ENCODE measurements around the gene POP4. TPM values are rescaled to one million over a fixed set of nuclear protein-coding genes. Genes with fewer than 3 reads are reported as not detected.

Gene POP4
- total and polyA plus RNA-seq, 9 of the 15 experiments (the other 6 are each of a cell fraction or from before 2014, with no cell fraction given), result 42.1 to 128 (median 99.0) TPM

DNA sequence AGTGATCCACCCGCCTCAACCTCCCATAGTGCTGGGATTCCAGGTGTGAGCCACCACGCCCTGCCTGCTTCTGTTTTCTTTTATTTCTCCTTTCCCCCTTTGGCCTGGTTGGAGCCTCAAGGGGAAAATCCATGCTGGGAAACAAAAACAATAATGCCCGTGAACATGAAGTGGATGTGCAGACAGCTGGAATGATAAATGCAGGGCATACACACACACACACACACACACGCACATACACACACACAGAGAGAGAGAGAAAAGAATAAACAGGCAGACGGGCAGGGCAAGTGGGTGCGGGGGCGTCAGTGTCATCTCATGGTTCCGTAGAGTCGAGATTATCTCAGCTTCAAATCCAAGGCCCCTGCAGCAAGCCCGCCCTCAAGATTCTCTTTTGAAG lies 54.8 kb downstream of the POP4 start (continued):
- TF ChIP-seq, protein P1, sequence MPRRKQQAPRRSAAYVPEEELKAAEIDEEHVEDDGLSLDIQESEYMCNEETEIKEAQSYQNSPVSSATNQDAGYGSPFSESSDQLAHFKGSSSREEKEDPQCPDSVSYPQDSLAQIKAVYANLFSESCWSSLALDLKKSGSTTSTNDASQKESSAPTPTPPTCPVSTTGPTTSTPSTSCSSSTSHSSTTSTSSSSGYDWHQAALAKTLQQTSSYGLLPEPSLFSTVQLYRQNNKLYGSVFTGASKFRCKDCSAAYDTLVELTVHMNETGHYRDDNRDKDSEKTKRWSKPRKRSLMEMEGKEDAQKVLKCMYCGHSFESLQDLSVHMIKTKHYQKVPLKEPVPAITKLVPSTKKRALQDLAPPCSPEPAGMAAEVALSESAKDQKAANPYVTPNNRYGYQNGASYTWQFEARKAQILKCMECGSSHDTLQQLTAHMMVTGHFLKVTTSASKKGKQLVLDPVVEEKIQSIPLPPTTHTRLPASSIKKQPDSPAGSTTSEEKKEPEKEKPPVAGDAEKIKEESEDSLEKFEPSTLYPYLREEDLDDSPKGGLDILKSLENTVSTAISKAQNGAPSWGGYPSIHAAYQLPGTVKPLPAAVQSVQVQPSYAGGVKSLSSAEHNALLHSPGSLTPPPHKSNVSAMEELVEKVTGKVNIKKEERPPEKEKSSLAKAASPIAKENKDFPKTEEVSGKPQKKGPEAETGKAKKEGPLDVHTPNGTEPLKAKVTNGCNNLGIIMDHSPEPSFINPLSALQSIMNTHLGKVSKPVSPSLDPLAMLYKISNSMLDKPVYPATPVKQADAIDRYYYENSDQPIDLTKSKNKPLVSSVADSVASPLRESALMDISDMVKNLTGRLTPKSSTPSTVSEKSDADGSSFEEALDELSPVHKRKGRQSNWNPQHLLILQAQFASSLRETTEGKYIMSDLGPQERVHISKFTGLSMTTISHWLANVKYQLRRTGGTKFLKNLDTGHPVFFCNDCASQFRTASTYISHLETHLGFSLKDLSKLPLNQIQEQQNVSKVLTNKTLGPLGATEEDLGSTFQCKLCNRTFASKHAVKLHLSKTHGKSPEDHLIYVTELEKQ (CRISPR knock-in tag; IDR thresholded peaks at IDR 0.05), result no peak
- peak in 1 of 2 experiments; percentile 59; a peak in 1 of 4 replicates for TF ChIP-seq ARNT (IDR thresholded peaks at IDR 0.05)
- TF ChIP-seq ZNF586 (CRISPR knock-in tag; conservative IDR thresholded peaks at IDR 0.05), result no peak
- no peak for TF ChIP-seq ZNF76 (CRISPR knock-in tag; IDR thresholded peaks at IDR 0.05; ENCODE audit: borderline replicate concordance)
- no peak for TF ChIP-seq POLR2G (IDR thresholded peaks at IDR 0.05; ENCODE audit: low read depth, low read length)
- TF ChIP-seq ZNF24 (IDR thresholded peaks at IDR 0.05), result no peak
- TF ChIP-seq ZNF175 (CRISPR knock-in tag; IDR thresholded peaks at IDR 0.05; ENCODE audit: low read depth), result peak; percentile 55; the same call in 1 of the 2 replicates
- TF ChIP-seq PHB (CRISPR knock-in tag; IDR thresholded peaks at IDR 0.05), result no peak
- peak; percentile 59; the same call in 1 of the 2 replicates for TF ChIP-seq SMARCA4 (IDR thresholded peaks at IDR 0.05)
- no peak for TF ChIP-seq KAT8 (IDR thresholded peaks at IDR 0.05; ENCODE audit: low read depth)
- TF ChIP-seq ZNF354B (CRISPR knock-in tag; IDR thresholded peaks at IDR 0.05), result no peak
- no peak for TF ChIP-seq TGIF2 (CRISPR knock-in tag; IDR thresholded peaks at IDR 0.05)
- TF ChIP-seq ZBED1 (IDR thresholded peaks at IDR 0.05), result no peak
- TF ChIP-seq, protein P2, sequence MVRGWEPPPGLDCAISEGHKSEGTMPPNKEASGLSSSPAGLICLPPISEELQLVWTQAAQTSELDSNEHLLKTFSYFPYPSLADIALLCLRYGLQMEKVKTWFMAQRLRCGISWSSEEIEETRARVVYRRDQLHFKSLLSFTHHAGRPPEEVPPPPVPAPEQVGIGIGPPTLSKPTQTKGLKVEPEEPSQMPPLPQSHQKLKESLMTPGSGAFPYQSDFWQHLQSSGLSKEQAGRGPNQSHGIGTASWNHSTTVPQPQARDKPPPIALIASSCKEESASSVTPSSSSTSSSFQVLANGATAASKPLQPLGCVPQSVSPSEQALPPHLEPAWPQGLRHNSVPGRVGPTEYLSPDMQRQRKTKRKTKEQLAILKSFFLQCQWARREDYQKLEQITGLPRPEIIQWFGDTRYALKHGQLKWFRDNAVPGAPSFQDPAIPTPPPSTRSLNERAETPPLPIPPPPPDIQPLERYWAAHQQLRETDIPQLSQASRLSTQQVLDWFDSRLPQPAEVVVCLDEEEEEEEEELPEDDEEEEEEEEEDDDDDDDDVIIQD (CRISPR knock-in tag; IDR thresholded peaks at IDR 0.05), result no peak
- peak; percentile 42; the same call in 1 of the 2 replicates for TF ChIP-seq MTA2 (IDR thresholded peaks at IDR 0.05; ENCODE audit: low read depth)
- TF ChIP-seq, protein P3, sequence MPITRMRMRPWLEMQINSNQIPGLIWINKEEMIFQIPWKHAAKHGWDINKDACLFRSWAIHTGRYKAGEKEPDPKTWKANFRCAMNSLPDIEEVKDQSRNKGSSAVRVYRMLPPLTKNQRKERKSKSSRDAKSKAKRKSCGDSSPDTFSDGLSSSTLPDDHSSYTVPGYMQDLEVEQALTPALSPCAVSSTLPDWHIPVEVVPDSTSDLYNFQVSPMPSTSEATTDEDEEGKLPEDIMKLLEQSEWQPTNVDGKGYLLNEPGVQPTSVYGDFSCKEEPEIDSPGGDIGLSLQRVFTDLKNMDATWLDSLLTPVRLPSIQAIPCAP (CRISPR knock-in tag; IDR thresholded peaks at IDR 0.05; ENCODE audit: borderline replicate concordance), result no peak
- TF ChIP-seq ZNF134 (CRISPR knock-in tag; conservative IDR thresholded peaks at IDR 0.05), result no peak
- 0 out of 2 replicates have a peak, but pooled peaks have one; percentile 57 for TF ChIP-seq MECOM (CRISPR knock-in tag; IDR thresholded peaks at IDR 0.05)
- TF ChIP-seq BCL6 (CRISPR knock-in tag; IDR thresholded peaks at IDR 0.05), result no peak
- TF ChIP-seq HDAC2 (IDR thresholded peaks at IDR 0.05), result peak; percentile 34; the same call in 1 of the 2 replicates
- no peak for TF ChIP-seq ZNF695 (CRISPR knock-in tag; IDR thresholded peaks at IDR 0.05)
- TF ChIP-seq RBM17 (IDR thresholded peaks at IDR 0.05; ENCODE audit: borderline replicate concordance, low read depth, low read length), result no peak
- no peak for TF ChIP-seq IFI16 (CRISPR knock-in tag; IDR thresholded peaks at IDR 0.05)
- TF ChIP-seq BDP1 (IDR thresholded peaks at IDR 0.05; ENCODE audit: insufficient read depth, insufficient read length), result no peak
- TF ChIP-seq CHD4 (IDR thresholded peaks at IDR 0.05; ENCODE audit: insufficient read depth, insufficient replicate concordance, low read depth, low read length, poor library complexity, severe bottlenecking), result no peak
- peak in 1 of 2 experiments; percentile 43; a peak in 1 of 4 replicates for TF ChIP-seq KDM1A (IDR thresholded peaks at IDR 0.05)

Measured in K562 (cell line).